MCF 10A (cell line): Measurements from ENCODE around the gene KCNK5. TPM values are rescaled to one million over a fixed set of nuclear protein-coding genes. Genes with fewer than 3 reads are reported as not detected.

Experiments used
- BruUV-seq: library from RNA; stranded (reverse); fragments of 400-500 nt; replicated peaks from 2 replicates; lab custom pipeline; 2021; lab: Mats Ljungman, UMichigan
- CTCF ChIA-PET: fragments of 300-600 bp; sonication (Branson Sonifier 250); formaldehyde crosslinking; extraction: SDS; loops from one replicate; lab custom pipeline; 2021; ENCODE audit warnings: antibody characterized with exemption, inconsistent platforms; lab: Yijun Ruan, JAX
- POLR2A ChIA-PET: fragments of 300-600, 350-650 bp; sonication (Branson Sonifier 250); formaldehyde crosslinking; extraction: SDS; loops from one replicate; lab custom pipeline; 2020; ENCODE audit warnings: antibody characterized with exemption, inconsistent platforms; lab: Yijun Ruan, JAX
- DNase-seq: peaks from one replicate; pipeline ENCODE4 v3.0.0-alpha.2; 2018; ENCODE audit not compliant: unreplicated experiment
- H3K27ac Mint-ChIP-seq: one replicate; pipeline ENCODE4 v1.8.0; 2022; ENCODE audit warnings: mild to moderate bottlenecking, low read depth, mixed read lengths; ENCODE audit not compliant: unreplicated experiment
- H3K27me3 Mint-ChIP-seq: one replicate; pipeline ENCODE4 v1.8.0; 2022; ENCODE audit warnings: mixed read lengths; ENCODE audit not compliant: insufficient read depth, unreplicated experiment
- H3K36me3 Mint-ChIP-seq: one replicate; pipeline ENCODE4 v1.8.0; 2022; ENCODE audit warnings: mild to moderate bottlenecking, moderate library complexity, mixed read lengths; ENCODE audit not compliant: insufficient read depth, unreplicated experiment
- H3K4me1 Mint-ChIP-seq: one replicate; pipeline ENCODE4 v1.8.0; 2022; ENCODE audit warnings: mixed read lengths; ENCODE audit not compliant: insufficient read depth, unreplicated experiment
- H3K4me3 Mint-ChIP-seq: one replicate; pipeline ENCODE4 v1.8.0; 2022; ENCODE audit warnings: mild to moderate bottlenecking, moderate library complexity, mixed read lengths; ENCODE audit not compliant: unreplicated experiment
- H3K9me3 Mint-ChIP-seq: one replicate; pipeline ENCODE4 v1.8.0; 2022; ENCODE audit warnings: mixed read lengths; ENCODE audit not compliant: unreplicated experiment
- CTCF ChIP-seq: fragments of 200-600 bp; IDR thresholded peaks from one replicate; pipeline ENCODE4 v1.8.0; 2022; ENCODE audit warnings: antibody characterized with exemption, mild to moderate bottlenecking; ENCODE audit not compliant: unreplicated experiment
- intact Hi-C: fragments of 100-400 bp; cut with micrococcal nuclease; formaldehyde crosslinking; loops from 2 replicates; pipeline ENCODE4 v1.14.1; 2022
- total RNA-seq: library from RNA; stranded (reverse); gene quantifications from 2 replicates; pipeline ENCODE4 v1.2.3, GENCODE V29; 2022

KCNK5 gene
- total RNA-seq, 1 experiment from 2014 or later = 2.6 TPM

GRCh38 chr6:39208223-39208739 is 21.0 kb downstream of the KCNK5 start:
- no TSS peak for BruUV-seq
- CTCF ChIA-PET = interaction anchor here (3.0 kb wide), 1 partner anchor 10 kb away, joined by 9 read pairs; no protein-coding TSS in a partner anchor
- no peaks in the 10 kb centered on the region for H3K27me3 Mint-ChIP-seq
- no peak overlapping the region for H3K27ac Mint-ChIP-seq
- no peak for TF ChIP-seq CTCF
- intact Hi-C loops = loop anchor here (10.0 kb wide), 1 partner anchor 697 kb away; no protein-coding TSS in a partner anchor
- DNase-seq = no peak
- no peaks in the 10 kb centered on the region for H3K36me3 Mint-ChIP-seq
- peaks cover 27% of the 10 kb centered on the region for H3K4me1 Mint-ChIP-seq
- POLR2A ChIA-PET = no interaction called here
- H3K4me3 Mint-ChIP-seq = no peak overlapping the region
- H3K9me3 Mint-ChIP-seq = no peaks in the 10 kb centered on the region

GRCh38 chr6:39207416-39208222 is 21.7 kb downstream of the KCNK5 start:
- Mint-ChIP-seq H3K27ac (no peak overlapping the region), H3K36me3 (no peaks in the 10 kb centered on the region), H3K27me3 (no peaks in the 10 kb centered on the region), H3K4me1 (peaks cover 30% of the 10 kb centered on the region), H3K9me3 (no peaks in the 10 kb centered on the region), H3K4me3 (no peak overlapping the region)
- no peak for DNase-seq
- no TSS peak for BruUV-seq
- ChIA-PET CTCF (interaction anchor here (1.3 to 3.0 kb wide), 4 partner anchors 8 to 103 kb away, joined by 3 to 11 read pairs (median 7); no protein-coding TSS in a partner anchor), POLR2A (no interaction called here)
- intact Hi-C loops = loop anchor here (10.0 kb wide), 1 partner anchor 697 kb away; no protein-coding TSS in a partner anchor
- no peak for TF ChIP-seq CTCF

- no peak for TF ChIP-seq CTCF
- Mint-ChIP-seq H3K4me3 (no peak overlapping the region), H3K27me3 (no peaks in the 10 kb centered on the region), H3K27ac (no peak overlapping the region), H3K36me3 (no peaks in the 10 kb centered on the region), H3K4me1 (peaks cover 30% of the 10 kb centered on the region), H3K9me3 (no peaks in the 10 kb centered on the region)
- BruUV-seq = no TSS peak
- intact Hi-C loops = loop anchor here (10.0 kb wide), 1 partner anchor 699 kb away; no protein-coding TSS in a partner anchor
- CTCF ChIA-PET = interaction anchor here (0.6 to 3.0 kb wide), 9 partner anchors 9 to 104 kb away, joined by 3 to 11 read pairs (median 3); no protein-coding TSS in a partner anchor
- POLR2A ChIA-PET = interaction anchor here (1.1 kb wide), 1 partner anchor 21 kb away, joined by 4 read pairs; no protein-coding TSS in a partner anchor
- peak; percentile 61 for DNase-seq
Observed at GRCh38 chr6:39206250-39206721, 23.0 kb downstream of the KCNK5 start.
